Parathyroid adenoma (tissue), 2 donors: ENCODE data around the gene PTPRM.
A peak's percentile ranks its signal among the peaks of the same experiment; 100 is the strongest.
"Not testable (repeated sequence)": the region's sequence is repeated elsewhere in the genome, so short reads cannot be mapped to it uniquely, and the experiment has no call there.

ENCODE experiments used
- H2AFZ ChIP-seq: fragments of 300-600 bp; sonication (generic); one replicate; pipeline ENCODE4 v1.7.0; 2017; ENCODE audit warnings: antibody characterized with exemption, mild to moderate bottlenecking
- H3K27ac ChIP-seq: fragments of 300-600 bp; sonication (generic); one replicate; pipeline ENCODE4 v1.7.0; 2017
- H3K27me3 ChIP-seq: fragments of 300-600 bp; sonication (generic); one replicate; pipeline ENCODE4 v1.7.0; 2017; ENCODE audit warnings: low read length; ENCODE audit not compliant: control insufficient read depth, insufficient read depth
- H3K36me3 ChIP-seq: fragments of 300-600 bp; sonication (generic); one replicate; pipeline ENCODE4 v1.7.0; 2017; ENCODE audit warnings: low read length; ENCODE audit not compliant: control insufficient read depth, insufficient read depth
- H3K4me1 ChIP-seq: fragments of 300-600 bp; sonication (generic); one replicate; pipeline ENCODE4 v1.7.0; 2017; ENCODE audit warnings: control low read depth
- H3K4me2 ChIP-seq: fragments of 300-600 bp; sonication (generic); one replicate; pipeline ENCODE4 v1.7.0; 2017; ENCODE audit warnings: low read length
- H3K4me3 ChIP-seq: fragments of 300-600 bp; sonication (generic); one replicate; pipeline ENCODE4 v1.7.0; 2017; ENCODE audit warnings: low read depth, low read length
- H3K79me2 ChIP-seq: fragments of 300-600 bp; sonication (generic); one replicate; pipeline ENCODE4 v1.7.0; 2017; ENCODE audit warnings: control low read depth
- H3K9ac ChIP-seq: fragments of 300-600 bp; sonication (generic); one replicate; pipeline ENCODE4 v1.7.0; 2017; ENCODE audit warnings: mild to moderate bottlenecking
- H3K9me3 ChIP-seq: fragments of 300-600 bp; sonication (generic); one replicate; pipeline ENCODE4 v1.7.0; 2017; ENCODE audit warnings: low read length; ENCODE audit not compliant: control insufficient read depth
- TF ChIP-seq, protein P1 (sequence below): fragments of 300-600 bp; sonication (generic); IDR thresholded peaks from one replicate; pipeline ENCODE4 v1.7.0; 2017; ENCODE audit warnings: antibody characterized with exemption, mild to moderate bottlenecking
- donor health status: primary hyperparathyroidism.

PTPRM gene

DNA sequence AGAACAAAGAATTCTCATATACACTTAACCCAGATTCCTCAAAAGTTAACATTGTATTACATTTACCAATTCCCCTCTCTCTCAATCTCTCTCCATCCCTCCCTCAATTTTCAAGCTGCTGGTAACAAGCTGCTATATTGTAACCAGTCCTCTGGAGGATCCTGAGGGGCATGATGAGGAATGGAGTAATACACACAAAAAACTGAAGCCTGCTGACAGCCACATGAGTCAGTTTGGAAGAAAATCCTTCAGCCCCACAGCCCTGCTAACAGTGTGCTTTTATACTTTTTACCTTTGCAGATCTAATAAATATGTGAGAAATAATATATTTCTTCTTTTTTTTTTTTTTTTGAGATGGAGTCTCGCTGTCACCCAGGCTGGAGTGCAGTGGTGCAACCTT lies 876.4 kb downstream of the PTPRM start:
- no peaks in the 10 kb centered on the region for H3K9me3 ChIP-seq
- no peaks in the 10 kb centered on the region for H3K36me3 ChIP-seq
- H3K9ac ChIP-seq: no peak overlapping the region
- no peaks in the 10 kb centered on the region for H3K4me1 ChIP-seq
- no peak overlapping the region for H3K27ac ChIP-seq
- no peak overlapping the region for H3K4me3 ChIP-seq
- TF ChIP-seq, protein P1, sequence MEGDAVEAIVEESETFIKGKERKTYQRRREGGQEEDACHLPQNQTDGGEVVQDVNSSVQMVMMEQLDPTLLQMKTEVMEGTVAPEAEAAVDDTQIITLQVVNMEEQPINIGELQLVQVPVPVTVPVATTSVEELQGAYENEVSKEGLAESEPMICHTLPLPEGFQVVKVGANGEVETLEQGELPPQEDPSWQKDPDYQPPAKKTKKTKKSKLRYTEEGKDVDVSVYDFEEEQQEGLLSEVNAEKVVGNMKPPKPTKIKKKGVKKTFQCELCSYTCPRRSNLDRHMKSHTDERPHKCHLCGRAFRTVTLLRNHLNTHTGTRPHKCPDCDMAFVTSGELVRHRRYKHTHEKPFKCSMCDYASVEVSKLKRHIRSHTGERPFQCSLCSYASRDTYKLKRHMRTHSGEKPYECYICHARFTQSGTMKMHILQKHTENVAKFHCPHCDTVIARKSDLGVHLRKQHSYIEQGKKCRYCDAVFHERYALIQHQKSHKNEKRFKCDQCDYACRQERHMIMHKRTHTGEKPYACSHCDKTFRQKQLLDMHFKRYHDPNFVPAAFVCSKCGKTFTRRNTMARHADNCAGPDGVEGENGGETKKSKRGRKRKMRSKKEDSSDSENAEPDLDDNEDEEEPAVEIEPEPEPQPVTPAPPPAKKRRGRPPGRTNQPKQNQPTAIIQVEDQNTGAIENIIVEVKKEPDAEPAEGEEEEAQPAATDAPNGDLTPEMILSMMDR: no peak
- H3K27me3 ChIP-seq: no peaks in the 10 kb centered on the region
- no peaks in the 10 kb centered on the region for H3K79me2 ChIP-seq
- no peak overlapping the region for H2AFZ ChIP-seq
- H3K4me2 ChIP-seq: no peak overlapping the region

DNA sequence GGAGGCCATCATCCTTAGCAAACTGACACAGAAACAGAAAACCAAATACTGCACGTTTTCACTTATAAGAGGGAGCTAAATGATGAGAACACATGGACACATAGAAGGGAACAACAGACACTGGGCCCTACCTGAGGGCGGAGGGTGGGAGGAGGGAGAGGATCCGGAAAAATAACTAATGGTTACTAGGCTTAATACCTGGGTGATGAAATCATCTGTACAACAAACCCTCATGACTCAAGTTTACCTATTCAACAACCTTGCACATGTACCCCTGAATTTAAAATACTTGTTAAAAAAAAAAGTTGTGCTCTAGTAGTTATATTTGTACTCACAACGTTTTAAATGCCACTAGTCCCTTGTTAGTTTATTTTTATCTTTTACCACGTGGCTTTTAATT lies 879.8 kb downstream of the PTPRM start:
- not testable (repeated sequence) for H3K9me3 ChIP-seq, H3K27ac ChIP-seq, H3K4me1 ChIP-seq, H3K36me3 ChIP-seq, H3K4me3 ChIP-seq, H3K27me3 ChIP-seq, H3K4me2 ChIP-seq, H3K79me2 ChIP-seq, H3K9ac ChIP-seq, H2AFZ ChIP-seq

DNA sequence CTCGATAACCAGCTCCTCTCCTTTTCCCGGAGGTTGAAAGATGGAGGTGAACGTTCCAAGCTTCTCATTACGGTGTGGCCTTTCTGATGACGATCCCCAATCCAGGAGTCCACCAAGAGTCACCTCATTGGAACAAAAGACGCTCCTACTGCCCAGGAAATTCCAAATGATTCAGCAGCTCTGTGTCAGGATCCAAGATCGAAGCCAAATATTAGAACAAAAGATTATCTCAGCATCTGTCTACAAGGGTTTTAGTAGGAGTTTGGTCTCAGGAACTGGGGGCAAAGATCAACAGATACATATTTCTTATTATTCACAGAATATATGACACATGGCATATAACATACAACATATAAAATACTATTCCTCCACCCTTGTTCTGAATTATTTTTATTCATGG lies 881.0 kb downstream of the PTPRM start:
- H3K79me2 ChIP-seq: no peaks in the 10 kb centered on the region
- no peak overlapping the region for H3K4me2 ChIP-seq
- TF ChIP-seq, protein P1: no peak
- H2AFZ ChIP-seq: no peak overlapping the region
- H3K4me1 ChIP-seq: no peaks in the 10 kb centered on the region
- no peak overlapping the region for H3K4me3 ChIP-seq
- no peak overlapping the region for H3K9ac ChIP-seq
- no peak overlapping the region for H3K27ac ChIP-seq
- no peaks in the 10 kb centered on the region for H3K36me3 ChIP-seq
- no peaks in the 10 kb centered on the region for H3K27me3 ChIP-seq
- H3K9me3 ChIP-seq: no peaks in the 10 kb centered on the region

DNA sequence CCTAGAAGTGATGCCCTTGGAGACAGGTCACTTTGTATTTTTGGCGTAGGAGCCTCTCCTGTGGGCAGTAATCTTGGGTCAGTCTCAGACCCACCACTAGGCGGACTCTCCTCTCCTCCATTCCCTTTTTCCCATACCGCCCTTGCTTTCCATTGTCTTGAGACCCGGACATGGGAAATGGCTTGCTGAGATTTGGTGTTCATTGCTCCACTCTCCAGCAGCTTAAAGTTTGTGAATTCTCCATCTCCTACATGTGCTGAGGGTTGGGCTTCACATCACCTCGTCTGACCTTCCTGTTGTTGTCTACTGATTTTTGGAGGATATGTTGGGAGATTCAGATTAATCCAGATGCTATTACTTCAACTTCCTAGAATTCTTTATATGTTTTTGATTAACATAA lies 882.9 kb downstream of the PTPRM start:
- TF ChIP-seq, protein P1: peak; percentile 13
- H3K27ac ChIP-seq: no peak overlapping the region

DNA sequence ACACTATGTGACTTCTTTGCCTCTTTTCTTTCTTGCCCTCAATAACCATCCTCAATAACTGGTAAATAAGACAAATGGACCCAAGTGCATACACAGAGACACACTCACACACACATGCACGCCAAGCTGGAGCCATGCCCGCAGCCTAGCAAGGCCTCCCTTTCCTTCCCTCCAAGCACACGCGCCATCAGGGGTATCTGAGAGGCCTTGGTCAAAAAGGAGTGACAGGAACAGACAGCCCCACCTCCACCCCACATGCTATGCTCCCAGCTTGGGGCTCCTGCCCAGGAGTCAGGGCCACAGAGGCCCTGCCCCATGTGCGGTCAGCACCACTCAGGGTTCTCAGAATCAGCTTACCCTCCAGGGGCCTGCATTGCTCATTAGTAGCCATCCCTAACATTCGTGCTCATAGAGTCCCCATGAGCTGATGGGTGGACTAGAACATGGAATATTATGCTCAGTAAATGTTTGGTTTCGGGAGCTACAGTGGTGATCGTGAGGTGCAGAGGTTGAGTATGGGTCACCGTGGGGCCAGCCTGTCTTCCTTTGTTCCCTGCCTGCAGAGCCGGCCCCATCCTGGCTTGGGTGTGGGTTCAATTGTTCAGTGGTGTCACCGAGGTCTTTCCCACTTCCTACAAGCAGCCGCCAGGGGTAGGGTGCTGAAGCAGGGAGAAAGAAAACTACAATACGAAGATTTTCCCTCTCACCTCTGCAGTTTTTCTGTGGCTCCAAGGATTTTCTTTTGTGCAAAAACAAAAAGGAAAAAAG lies 884.0 kb downstream of the PTPRM start:
- Histone ChIP-seq H3K9me3 (no peaks in the 10 kb centered on the region), H3K4me3 (no peak overlapping the region), H2AFZ (no peak overlapping the region), H3K4me2 (no peak overlapping the region), H3K36me3 (no peaks in the 10 kb centered on the region), H3K79me2 (no peaks in the 10 kb centered on the region), H3K27ac (no peak overlapping the region), H3K4me1 (no peaks in the 10 kb centered on the region), H3K27me3 (no peaks in the 10 kb centered on the region), H3K9ac (no peak overlapping the region)
- TF ChIP-seq, protein P1: no peak

More for the DNA sequence above, 882.9 kb downstream of the PTPRM start:
- Histone ChIP-seq H3K9me3 (no peaks in the 10 kb centered on the region), H3K79me2 (no peaks in the 10 kb centered on the region), H3K9ac (no peak overlapping the region), H3K4me2 (no peak overlapping the region), H3K4me3 (no peak overlapping the region), H2AFZ (no peak overlapping the region), H3K27me3 (no peaks in the 10 kb centered on the region), H3K4me1 (no peaks in the 10 kb centered on the region), H3K36me3 (no peaks in the 10 kb centered on the region)
